ENCODE data around the gene PTPRN2. TPM values are rescaled to one million over a fixed set of nuclear protein-coding genes. Genes with fewer than 3 reads are reported as not detected.

PTPRN2 gene
- total RNA-seq, 1 donor from 2014 or later = 15.4 TPM

GRCh38 chr7:158289231-158289630 is 298.4 kb downstream of the PTPRN2 start:
- Mint-ChIP-seq H3K27me3 (no peaks in the 10 kb centered on the region), H3K4me1 (ENCODE audit: unreplicated experiment) (peaks cover 3% of the 10 kb centered on the region), H3K36me3 (no peaks in the 10 kb centered on the region), H3K4me3 (no peak overlapping the region), H3K9me3 (peaks cover 6% of the 10 kb centered on the region), H3K27ac (no peak overlapping the region)
- DNase-seq (ENCODE audit: extremely low spot score, unreplicated experiment) = no peak
- no peak for TF ChIP-seq CTCF (conservative IDR thresholded peaks at IDR 0.05)

GRCh38 chr7:158286210-158286609 is 301.4 kb downstream of the PTPRN2 start:
- Mint-ChIP-seq H3K36me3 (no peaks in the 10 kb centered on the region), H3K9me3 (peaks cover 6% of the 10 kb centered on the region), H3K27me3 (peaks cover 3% of the 10 kb centered on the region), H3K4me3 (no peak overlapping the region), H3K27ac (no peak overlapping the region), H3K4me1 (ENCODE audit: unreplicated experiment) (no peaks in the 10 kb centered on the region)
- TF ChIP-seq CTCF (conservative IDR thresholded peaks at IDR 0.05) = no peak
- DNase-seq (ENCODE audit: extremely low spot score, unreplicated experiment) = no peak

GRCh38 chr7:158285383-158285770 is 302.2 kb downstream of the PTPRN2 start:
- no peak for TF ChIP-seq CTCF (conservative IDR thresholded peaks at IDR 0.05)
- H3K4me3 Mint-ChIP-seq = no peak overlapping the region
- H3K9me3 Mint-ChIP-seq = peaks cover 6% of the 10 kb centered on the region
- H3K27me3 Mint-ChIP-seq = peaks cover 3% of the 10 kb centered on the region
- H3K36me3 Mint-ChIP-seq = no peaks in the 10 kb centered on the region
- DNase-seq (ENCODE audit: extremely low spot score, unreplicated experiment) = no peak
- no peaks in the 10 kb centered on the region for H3K4me1 Mint-ChIP-seq (ENCODE audit: unreplicated experiment)
- H3K27ac Mint-ChIP-seq = no peak overlapping the region

- TF ChIP-seq CTCF (conservative IDR thresholded peaks at IDR 0.05) = no peak
- DNase-seq (ENCODE audit: extremely low spot score, unreplicated experiment) = no peak
- Mint-ChIP-seq H3K4me3 (no peak overlapping the region), H3K36me3 (no peaks in the 10 kb centered on the region), H3K9me3 (peaks cover 6% of the 10 kb centered on the region), H3K27me3 (peaks cover 3% of the 10 kb centered on the region), H3K27ac (no peak overlapping the region), H3K4me1 (ENCODE audit: unreplicated experiment) (no peaks in the 10 kb centered on the region)
These were observed 302.8 kb downstream of the PTPRN2 start for GRCh38 chr7:158284617-158285382.

GRCh38 chr7:158284121-158284520 is 303.5 kb downstream of the PTPRN2 start:
- no peak overlapping the region for H3K27ac Mint-ChIP-seq
- no peak for DNase-seq (ENCODE audit: extremely low spot score, unreplicated experiment)
- H3K27me3 Mint-ChIP-seq = peaks cover 3% of the 10 kb centered on the region

More at GRCh38 chr7:158284121-158284520, 303.5 kb downstream of the PTPRN2 start:
- Mint-ChIP-seq H3K36me3 (no peaks in the 10 kb centered on the region), H3K4me3 (no peak overlapping the region), H3K9me3 (peaks cover 6% of the 10 kb centered on the region), H3K4me1 (ENCODE audit: unreplicated experiment) (no peaks in the 10 kb centered on the region)
- TF ChIP-seq CTCF (conservative IDR thresholded peaks at IDR 0.05) = no peak

Measured in type B pancreatic cell (in vitro differentiated cells).